Lower leg skin (tissue), 3 donors: Measurements from ENCODE around the gene OR2A12.

ENCODE experiments used
- POLR2A ChIP-seq, 2 donors: fragments of 450-650 bp; IDR thresholded peaks; one replicate each; pipeline ENCODE4 v1.6.1; 2016 to 2017; ENCODE audit warnings: antibody characterized with exemption in 2 of 2, mild to moderate bottlenecking in 1 of 2, moderate library complexity in 1 of 2
- TF ChIP-seq, protein P1 (sequence below), 3 donors: fragments of 450-650 bp; IDR thresholded peaks; one replicate each; pipeline ENCODE4 v1.5.1; 2016; ENCODE audit warnings: antibody characterized with exemption in 3 of 3, mild to moderate bottlenecking in 3 of 3, moderate library complexity in 2 of 3

DNA sequence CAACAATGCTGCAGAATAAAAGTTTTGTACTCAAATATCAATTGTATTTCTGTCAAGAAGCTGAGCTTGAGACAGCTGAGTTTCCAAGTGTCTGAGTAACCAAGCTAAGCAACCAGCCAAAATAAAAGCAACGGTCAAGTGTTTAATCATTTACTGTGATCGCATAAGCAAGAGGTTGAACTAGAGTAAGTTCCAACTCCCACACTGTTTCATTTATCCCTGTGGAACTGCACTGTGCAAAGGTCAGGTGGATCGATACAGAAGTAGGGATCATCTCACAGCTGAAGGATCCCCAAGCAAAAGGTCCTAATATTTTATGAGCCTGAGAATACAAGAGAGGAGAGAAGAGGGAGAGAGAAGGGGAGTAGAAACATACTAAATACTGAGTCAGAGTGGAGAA, 58.3 kb downstream of the OR2A12 start:
- TF ChIP-seq, protein P1, sequence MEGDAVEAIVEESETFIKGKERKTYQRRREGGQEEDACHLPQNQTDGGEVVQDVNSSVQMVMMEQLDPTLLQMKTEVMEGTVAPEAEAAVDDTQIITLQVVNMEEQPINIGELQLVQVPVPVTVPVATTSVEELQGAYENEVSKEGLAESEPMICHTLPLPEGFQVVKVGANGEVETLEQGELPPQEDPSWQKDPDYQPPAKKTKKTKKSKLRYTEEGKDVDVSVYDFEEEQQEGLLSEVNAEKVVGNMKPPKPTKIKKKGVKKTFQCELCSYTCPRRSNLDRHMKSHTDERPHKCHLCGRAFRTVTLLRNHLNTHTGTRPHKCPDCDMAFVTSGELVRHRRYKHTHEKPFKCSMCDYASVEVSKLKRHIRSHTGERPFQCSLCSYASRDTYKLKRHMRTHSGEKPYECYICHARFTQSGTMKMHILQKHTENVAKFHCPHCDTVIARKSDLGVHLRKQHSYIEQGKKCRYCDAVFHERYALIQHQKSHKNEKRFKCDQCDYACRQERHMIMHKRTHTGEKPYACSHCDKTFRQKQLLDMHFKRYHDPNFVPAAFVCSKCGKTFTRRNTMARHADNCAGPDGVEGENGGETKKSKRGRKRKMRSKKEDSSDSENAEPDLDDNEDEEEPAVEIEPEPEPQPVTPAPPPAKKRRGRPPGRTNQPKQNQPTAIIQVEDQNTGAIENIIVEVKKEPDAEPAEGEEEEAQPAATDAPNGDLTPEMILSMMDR (IDR thresholded peaks at IDR 0.05), result no peak
- TF ChIP-seq POLR2A (IDR thresholded peaks at IDR 0.05), result no peak
